GM21576 (cell line): ENCODE measurements around the gene NR5A2.

Experiments
- ATAC-seq: cut with Tn5 transposase; IDR thresholded peaks from one replicate; pipeline ENCODE4 v1.9.1; 2021; ENCODE audit warnings: mild to moderate bottlenecking, moderate library complexity; ENCODE audit not compliant: unreplicated experiment

The NR5A2 gene

GRCh38 chr1:200118779-200119505 lies 91.4 kb downstream of the NR5A2 start:
- ATAC-seq: no peak

- no peak for ATAC-seq
Observed at GRCh38 chr1:200121421-200121820, 93.9 kb downstream of the NR5A2 start.

- no peak for ATAC-seq
Observed at GRCh38 chr1:200124309-200124708, 96.8 kb downstream of the NR5A2 start.

- no peak for ATAC-seq
Observed at GRCh38 chr1:200128081-200128480, 100.6 kb downstream of the NR5A2 start.

GRCh38 chr1:200128944-200129879 lies 101.7 kb downstream of the NR5A2 start:
- ATAC-seq: no peak

- no peak for ATAC-seq
Observed at GRCh38 chr1:200130552-200130951, 103.0 kb downstream of the NR5A2 start.

- ATAC-seq: no peak
Observed at GRCh38 chr1:200131551-200132125, 104.1 kb downstream of the NR5A2 start.

- ATAC-seq: no peak
Observed at GRCh38 chr1:200133123-200133522, 105.6 kb downstream of the NR5A2 start.

GRCh38 chr1:200134116-200134515 lies 106.6 kb downstream of the NR5A2 start:
- no peak for ATAC-seq

- no peak for ATAC-seq
Observed at GRCh38 chr1:200136384-200136783, 108.9 kb downstream of the NR5A2 start.

- ATAC-seq: peak; percentile 90
Observed at GRCh38 chr1:200139661-200140250, 112.2 kb downstream of the NR5A2 start.

GRCh38 chr1:200143347-200143746 lies 115.8 kb downstream of the NR5A2 start:
- no peak for ATAC-seq

GRCh38 chr1:200146100-200146499 lies 118.6 kb downstream of the NR5A2 start:
- peak; percentile 52 for ATAC-seq

- ATAC-seq: no peak
Observed at GRCh38 chr1:200147094-200147493, 119.6 kb downstream of the NR5A2 start.

GRCh38 chr1:200147742-200148141 lies 120.2 kb downstream of the NR5A2 start:
- no peak for ATAC-seq

GRCh38 chr1:200150006-200150405 lies 122.5 kb downstream of the NR5A2 start:
- ATAC-seq: no peak

- no peak for ATAC-seq
Observed at GRCh38 chr1:200150721-200151120, 123.2 kb downstream of the NR5A2 start.

- no peak for ATAC-seq
Observed at GRCh38 chr1:200152336-200152735, 124.8 kb downstream of the NR5A2 start.

- peak; percentile 40 for ATAC-seq
Observed at GRCh38 chr1:200153277-200154055, 126.0 kb downstream of the NR5A2 start.

- ATAC-seq: peak; percentile 94
Observed at GRCh38 chr1:200154069-200154767, 126.7 kb downstream of the NR5A2 start.
